A549 (cell line): Measurements from ENCODE around the gene TPCN2. TPM values are rescaled to one million over a fixed set of nuclear protein-coding genes. Genes with fewer than 3 reads are reported as not detected.

Source experiments
- BHLHE40 ChIP-seq: IDR thresholded peaks from 2 replicates; pipeline ENCODE4 v1.6.1; 2012; ENCODE audit warnings: low read depth, low read length, inconsistent platforms
- CBX2 ChIP-seq: fragments of 200-600 bp; sonication (generic); IDR thresholded peaks from 2 replicates; pipeline ENCODE4 v1.6.1; 2016; ENCODE audit warnings: low read depth, mild to moderate bottlenecking, borderline replicate concordance
- CEBPB ChIP-seq, 2 experiments: fragments of >200 bp in 1 of 2; sonication (Bioruptor Twin) in 1 of 2; formaldehyde crosslinking in 1 of 2; IDR thresholded peaks; 2 replicates each; pipeline ENCODE4 v1.6.1; 2012 to 2016
- EHF ChIP-seq: fragments of 250-450 bp; sonication (Bioruptor Pico); IDR thresholded peaks from 2 replicates; pipeline ENCODE4 v1.5.0; 2020; ENCODE audit warnings: mild to moderate bottlenecking
- EHMT2 ChIP-seq: fragments of 200-600 bp; sonication (generic); IDR thresholded peaks from 2 replicates; pipeline ENCODE4 v1.6.1; 2016; ENCODE audit warnings: antibody characterized with exemption, low read depth, mild to moderate bottlenecking, moderate library complexity
- EP300 ChIP-seq, 2 experiments: fragments of >200 bp; sonication (Bioruptor Twin); formaldehyde crosslinking; IDR thresholded peaks; 2 replicates in 1 of 2; 3 replicates in 1 of 2; pipeline ENCODE4 v1.6.1; 2016 to 2017
- FOSL2 ChIP-seq, 2 experiments: fragments of 450-650 bp in 1 of 2; fragments of >200 bp in 1 of 2; sonication (Bioruptor Twin) in 1 of 2; formaldehyde crosslinking; IDR thresholded peaks; 2 replicates each; pipeline versions ENCODE4 v1.5.0 to v1.6.1; 2016 to 2020; ENCODE audit warnings: mild to moderate bottlenecking in 1 of 2, moderate library complexity in 1 of 2
- GATA3 ChIP-seq: IDR thresholded peaks from 2 replicates; pipeline ENCODE4 v1.6.1; 2012; ENCODE audit warnings: borderline replicate concordance
- HDAC2 ChIP-seq: fragments of 200-600 bp; sonication (generic); IDR thresholded peaks from 2 replicates; pipeline ENCODE4 v1.6.1; 2016
- HEYL ChIP-seq: fragments of 250-450 bp; sonication (Bioruptor Pico); IDR thresholded peaks from 2 replicates; pipeline ENCODE4 v1.8.0; 2021; ENCODE audit warnings: mild to moderate bottlenecking, moderate library complexity
- HOXB5 ChIP-seq: fragments of 250-450 bp; sonication (Bioruptor Pico); IDR thresholded peaks from 2 replicates; pipeline ENCODE4 v1.5.0; 2020; ENCODE audit warnings: mild to moderate bottlenecking, moderate library complexity
- KDM5A ChIP-seq: fragments of 200-600 bp; sonication (generic); IDR thresholded peaks from 2 replicates; pipeline ENCODE4 v1.6.1; 2016; ENCODE audit warnings: antibody characterized with exemption, mild to moderate bottlenecking
- MYC ChIP-seq: IDR thresholded peaks from 2 replicates; pipeline ENCODE4 v1.6.1; 2012; ENCODE audit warnings: mild to moderate bottlenecking, inconsistent platforms, low read length, improper control_type of control experiment, borderline replicate concordance
- NFE2L2 ChIP-seq: fragments of 150-350 bp; conservative IDR thresholded peaks from 2 replicates; pipeline ENCODE4 v1.6.1; 2014; ENCODE audit warnings: low read length
- PHF8 ChIP-seq: fragments of 200-600 bp; sonication (generic); IDR thresholded peaks from 2 replicates; pipeline ENCODE4 v1.6.1; 2016; ENCODE audit warnings: low read depth, mild to moderate bottlenecking, antibody characterized with exemption, moderate library complexity, borderline replicate concordance
- POLR2A ChIP-seq: IDR thresholded peaks from 2 replicates; pipeline ENCODE4 v1.6.1; 2012; ENCODE audit warnings: mild to moderate bottlenecking, low read length
- POLR2AphosphoS2 ChIP-seq: conservative IDR thresholded peaks from 2 replicates; pipeline ENCODE4 v1.6.1; 2012; ENCODE audit warnings: low read length, improper control_type of control experiment, inconsistent platforms
- RCOR1 ChIP-seq: fragments of 150-350 bp; IDR thresholded peaks from 2 replicates; pipeline ENCODE4 v1.6.1; 2014; ENCODE audit warnings: antibody characterized with exemption, low read length, low read depth
- RFX5 ChIP-seq: fragments of 450-650 bp; IDR thresholded peaks from 2 replicates; pipeline ENCODE4 v1.7.1; 2014; ENCODE audit warnings: antibody characterized with exemption, mild to moderate bottlenecking, moderate library complexity
- RNF2 ChIP-seq: fragments of 200-600 bp; sonication (generic); IDR thresholded peaks from 2 replicates; pipeline ENCODE4 v1.6.1; 2016; ENCODE audit warnings: low read depth, mild to moderate bottlenecking, antibody characterized with exemption, moderate library complexity, borderline replicate concordance
- TFCP2L1 ChIP-seq: fragments of 250-450 bp; sonication (Bioruptor Pico); IDR thresholded peaks from 2 replicates; pipeline ENCODE4 v1.5.0; 2021; ENCODE audit warnings: mild to moderate bottlenecking
- ZFP36 ChIP-seq: fragments of 450-650 bp; IDR thresholded peaks from 2 replicates; pipeline ENCODE4 v1.6.1; 2014; ENCODE audit warnings: borderline replicate concordance; ENCODE audit not compliant: partially characterized antibody
- ZNF302 ChIP-seq: fragments of 250-450 bp; sonication (Bioruptor Pico); IDR thresholded peaks from 2 replicates; pipeline ENCODE4 v1.9.0; 2021; ENCODE audit warnings: inconsistent platforms, mild to moderate bottlenecking, moderate library complexity
- ZSCAN20 ChIP-seq: fragments of 250-450 bp; sonication (Bioruptor Pico); IDR thresholded peaks from 2 replicates; pipeline ENCODE4 v1.8.0; 2022; ENCODE audit warnings: mild to moderate bottlenecking, moderate library complexity
- polyA plus RNA-seq, 4 experiments: library from polyadenylated mRNA; depleted of rRNA in 3 of 4; stranded (reverse); fragments of >200 nt; fragmentation: RNase III in 1 of 4; extraction: RNeasy Plus Mini Kit Qiagen cat#74134 plus additional on column Dnase treatment in 1 of 4; gene quantifications; 2 replicates in 3 of 4; 3 replicates in 1 of 4; pipeline ENCODE4 v1.2.3, GENCODE V29; 2011 to 2017
- TF ChIP-seq, protein P1 (sequence below): fragments of 250-450 bp; sonication (Bioruptor Pico); IDR thresholded peaks from 2 replicates; pipeline ENCODE4 v1.5.0; 2020; ENCODE audit warnings: low read depth, mild to moderate bottlenecking, moderate library complexity
- TF ChIP-seq, protein P2 (sequence below): IDR thresholded peaks from 2 replicates; pipeline ENCODE4 v1.6.1; 2012
- TF ChIP-seq, protein P3 (sequence below): fragments of 250-450 bp; sonication (Bioruptor Pico); IDR thresholded peaks from 2 replicates; pipeline ENCODE4 v1.5.0; 2021; ENCODE audit warnings: mild to moderate bottlenecking, moderate library complexity, borderline replicate concordance
- TF ChIP-seq, protein P4 (sequence below): fragments of 200-600 bp; sonication (generic); IDR thresholded peaks from 2 replicates; pipeline ENCODE4 v1.6.1; 2016; ENCODE audit warnings: antibody characterized with exemption, mild to moderate bottlenecking, moderate library complexity
- TF ChIP-seq, protein P5 (sequence below): fragments of >200 bp; sonication (Bioruptor Twin); formaldehyde crosslinking; IDR thresholded peaks from 2 replicates; pipeline ENCODE4 v1.6.1; 2016
- TF ChIP-seq, protein P6 (sequence below): IDR thresholded peaks from 2 replicates; pipeline ENCODE4 v1.6.1; 2012; ENCODE audit warnings: low read depth, borderline replicate concordance
- TF ChIP-seq, protein P7 (sequence below): fragments of 450-650 bp; IDR thresholded peaks from 2 replicates; pipeline ENCODE4 v1.6.1; 2014; ENCODE audit warnings: antibody characterized with exemption

The TPCN2 gene
- polyA plus RNA-seq, 2 of the 4 experiments (the other 2 are of a cell fraction) = 8.1 to 8.8 TPM

DNA sequence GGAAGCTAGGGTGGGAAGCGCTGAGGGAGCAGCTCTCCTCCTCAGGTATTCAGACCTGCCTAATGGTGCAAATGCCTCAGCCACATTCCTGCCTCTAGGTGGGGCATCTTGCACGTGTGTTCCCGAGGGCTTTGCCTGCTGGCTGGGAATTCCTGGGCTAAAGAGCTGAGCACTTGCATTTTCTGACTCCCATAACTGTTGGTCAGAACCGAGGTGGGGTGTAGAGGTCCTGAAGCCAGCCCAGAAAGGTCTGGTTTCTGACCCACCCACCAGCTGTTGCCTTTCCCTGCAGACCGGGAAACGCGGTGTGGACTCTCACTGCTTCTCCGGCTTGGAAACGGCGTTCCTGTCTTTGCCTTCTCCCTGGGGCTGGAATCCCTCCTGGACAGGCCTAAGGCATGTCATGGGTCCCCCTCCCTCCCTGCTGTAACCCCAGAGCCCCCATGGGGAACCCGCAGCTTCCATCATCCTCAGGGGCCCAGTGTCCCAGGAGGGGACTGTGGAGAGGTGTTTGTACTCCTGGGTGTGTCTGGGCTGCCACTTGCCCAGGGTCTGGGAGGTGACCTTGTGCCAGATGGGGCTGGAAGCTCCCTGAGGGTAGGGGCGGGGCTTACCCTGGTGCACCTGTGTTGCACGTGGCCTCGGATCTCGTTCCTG is 83.0 kb downstream of the TPCN2 start (continued):
- TF ChIP-seq, protein P1, sequence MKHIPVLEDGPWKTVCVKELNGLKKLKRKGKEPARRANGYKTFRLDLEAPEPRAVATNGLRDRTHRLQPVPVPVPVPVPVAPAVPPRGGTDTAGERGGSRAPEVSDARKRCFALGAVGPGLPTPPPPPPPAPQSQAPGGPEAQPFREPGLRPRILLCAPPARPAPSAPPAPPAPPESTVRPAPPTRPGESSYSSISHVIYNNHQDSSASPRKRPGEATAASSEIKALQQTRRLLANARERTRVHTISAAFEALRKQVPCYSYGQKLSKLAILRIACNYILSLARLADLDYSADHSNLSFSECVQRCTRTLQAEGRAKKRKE = no peak
- TF ChIP-seq MYC (peak; percentile 37; the same call in 1 of the 2 replicates), HOXB5 (CRISPR knock-in tag) (no peak), RCOR1 (no peak), TFCP2L1 (CRISPR knock-in tag) (no peak), GATA3 (no peak), EP300 (IDR thresholded peaks at IDR 0.05) (no peak), BHLHE40 (peak; percentile 85), EHMT2 (no peak), POLR2AphosphoS2 (no peak), CEBPB (IDR thresholded peaks at IDR 0.05) (no peak), CBX2 (no peak), RFX5 (no peak), POLR2A (no peak), ZFP36 (no peak), FOSL2 (IDR thresholded peaks at IDR 0.05) (no peak), FOSL2 (CRISPR knock-in tag; IDR thresholded peaks at IDR 0.05) (no peak), EHF (no peak), ZNF302 (no peak), HDAC2 (no peak), ZSCAN20 (CRISPR knock-in tag) (no peak), NFE2L2 (no peak), PHF8 (no peak), KDM5A (no peak), HEYL (no peak), RNF2 (no peak)
- TF ChIP-seq, protein P2, sequence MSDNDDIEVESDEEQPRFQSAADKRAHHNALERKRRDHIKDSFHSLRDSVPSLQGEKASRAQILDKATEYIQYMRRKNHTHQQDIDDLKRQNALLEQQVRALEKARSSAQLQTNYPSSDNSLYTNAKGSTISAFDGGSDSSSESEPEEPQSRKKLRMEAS = peak; percentile 82
- TF ChIP-seq, protein P3, sequence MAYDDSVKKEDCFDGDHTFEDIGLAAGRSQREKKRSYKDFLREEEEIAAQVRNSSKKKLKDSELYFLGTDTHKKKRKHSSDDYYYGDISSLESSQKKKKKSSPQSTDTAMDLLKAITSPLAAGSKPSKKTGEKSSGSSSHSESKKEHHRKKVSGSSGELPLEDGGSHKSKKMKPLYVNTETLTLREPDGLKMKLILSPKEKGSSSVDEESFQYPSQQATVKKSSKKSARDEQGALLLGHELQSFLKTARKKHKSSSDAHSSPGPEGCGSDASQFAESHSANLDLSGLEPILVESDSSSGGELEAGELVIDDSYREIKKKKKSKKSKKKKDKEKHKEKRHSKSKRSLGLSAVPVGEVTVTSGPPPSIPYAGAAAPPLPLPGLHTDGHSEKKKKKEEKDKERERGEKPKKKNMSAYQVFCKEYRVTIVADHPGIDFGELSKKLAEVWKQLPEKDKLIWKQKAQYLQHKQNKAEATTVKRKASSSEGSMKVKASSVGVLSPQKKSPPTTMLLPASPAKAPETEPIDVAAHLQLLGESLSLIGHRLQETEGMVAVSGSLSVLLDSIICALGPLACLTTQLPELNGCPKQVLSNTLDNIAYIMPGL (CRISPR knock-in tag) = no peak
- TF ChIP-seq, protein P4, sequence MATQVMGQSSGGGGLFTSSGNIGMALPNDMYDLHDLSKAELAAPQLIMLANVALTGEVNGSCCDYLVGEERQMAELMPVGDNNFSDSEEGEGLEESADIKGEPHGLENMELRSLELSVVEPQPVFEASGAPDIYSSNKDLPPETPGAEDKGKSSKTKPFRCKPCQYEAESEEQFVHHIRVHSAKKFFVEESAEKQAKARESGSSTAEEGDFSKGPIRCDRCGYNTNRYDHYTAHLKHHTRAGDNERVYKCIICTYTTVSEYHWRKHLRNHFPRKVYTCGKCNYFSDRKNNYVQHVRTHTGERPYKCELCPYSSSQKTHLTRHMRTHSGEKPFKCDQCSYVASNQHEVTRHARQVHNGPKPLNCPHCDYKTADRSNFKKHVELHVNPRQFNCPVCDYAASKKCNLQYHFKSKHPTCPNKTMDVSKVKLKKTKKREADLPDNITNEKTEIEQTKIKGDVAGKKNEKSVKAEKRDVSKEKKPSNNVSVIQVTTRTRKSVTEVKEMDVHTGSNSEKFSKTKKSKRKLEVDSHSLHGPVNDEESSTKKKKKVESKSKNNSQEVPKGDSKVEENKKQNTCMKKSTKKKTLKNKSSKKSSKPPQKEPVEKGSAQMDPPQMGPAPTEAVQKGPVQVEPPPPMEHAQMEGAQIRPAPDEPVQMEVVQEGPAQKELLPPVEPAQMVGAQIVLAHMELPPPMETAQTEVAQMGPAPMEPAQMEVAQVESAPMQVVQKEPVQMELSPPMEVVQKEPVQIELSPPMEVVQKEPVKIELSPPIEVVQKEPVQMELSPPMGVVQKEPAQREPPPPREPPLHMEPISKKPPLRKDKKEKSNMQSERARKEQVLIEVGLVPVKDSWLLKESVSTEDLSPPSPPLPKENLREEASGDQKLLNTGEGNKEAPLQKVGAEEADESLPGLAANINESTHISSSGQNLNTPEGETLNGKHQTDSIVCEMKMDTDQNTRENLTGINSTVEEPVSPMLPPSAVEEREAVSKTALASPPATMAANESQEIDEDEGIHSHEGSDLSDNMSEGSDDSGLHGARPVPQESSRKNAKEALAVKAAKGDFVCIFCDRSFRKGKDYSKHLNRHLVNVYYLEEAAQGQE = no peak
- TF ChIP-seq, protein P5, sequence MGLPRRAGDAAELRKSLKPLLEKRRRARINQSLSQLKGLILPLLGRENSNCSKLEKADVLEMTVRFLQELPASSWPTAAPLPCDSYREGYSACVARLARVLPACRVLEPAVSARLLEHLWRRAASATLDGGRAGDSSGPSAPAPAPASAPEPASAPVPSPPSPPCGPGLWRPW = no peak
- TF ChIP-seq, protein P6, sequence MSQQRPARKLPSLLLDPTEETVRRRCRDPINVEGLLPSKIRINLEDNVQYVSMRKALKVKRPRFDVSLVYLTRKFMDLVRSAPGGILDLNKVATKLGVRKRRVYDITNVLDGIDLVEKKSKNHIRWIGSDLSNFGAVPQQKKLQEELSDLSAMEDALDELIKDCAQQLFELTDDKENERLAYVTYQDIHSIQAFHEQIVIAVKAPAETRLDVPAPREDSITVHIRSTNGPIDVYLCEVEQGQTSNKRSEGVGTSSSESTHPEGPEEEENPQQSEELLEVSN = no peak
- TF ChIP-seq, protein P7, sequence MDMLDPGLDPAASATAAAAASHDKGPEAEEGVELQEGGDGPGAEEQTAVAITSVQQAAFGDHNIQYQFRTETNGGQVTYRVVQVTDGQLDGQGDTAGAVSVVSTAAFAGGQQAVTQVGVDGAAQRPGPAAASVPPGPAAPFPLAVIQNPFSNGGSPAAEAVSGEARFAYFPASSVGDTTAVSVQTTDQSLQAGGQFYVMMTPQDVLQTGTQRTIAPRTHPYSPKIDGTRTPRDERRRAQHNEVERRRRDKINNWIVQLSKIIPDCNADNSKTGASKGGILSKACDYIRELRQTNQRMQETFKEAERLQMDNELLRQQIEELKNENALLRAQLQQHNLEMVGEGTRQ = no peak
